HAP-1 (cell line): ENCODE data around the gene CEP112.
A peak's percentile ranks its signal among the peaks of the same experiment; 100 is the strongest.
"Not testable (repeated sequence)": the region's sequence is repeated elsewhere in the genome, so short reads cannot be mapped to it uniquely, and the experiment has no call there.

Source experiments
- DNase-seq, 2 experiments: peaks; one replicate each; pipeline ENCODE4 v3.0.0-alpha.2; 2016 to 2020; ENCODE audit warnings: low spot score in 2 of 2
- H3K27me3 ChIP-seq: fragments of 250-450 bp; sonication (Bioruptor Pico); 2 replicates; pipeline ENCODE4 v1.5.1; 2020; ENCODE audit warnings: low read depth, mild to moderate bottlenecking, moderate library complexity
- H3K36me3 ChIP-seq: fragments of 250-450 bp; sonication (Bioruptor Pico); replicated peaks from 2 replicates; pipeline ENCODE4 v1.5.1; 2020; ENCODE audit warnings: mild to moderate bottlenecking
- H3K4me1 ChIP-seq: fragments of 250-450 bp; sonication (Bioruptor Pico); 2 replicates; pipeline ENCODE4 v1.5.1; 2020; ENCODE audit warnings: mild to moderate bottlenecking
- H3K4me3 ChIP-seq: fragments of 250-450 bp; sonication (Bioruptor Pico); 2 replicates; pipeline ENCODE4 v1.5.1; 2020; ENCODE audit warnings: mild to moderate bottlenecking, moderate library complexity
- H3K9me3 ChIP-seq: fragments of 250-450 bp; sonication (Bioruptor Pico); 2 replicates; pipeline ENCODE4 v1.5.1; 2020; ENCODE audit warnings: mild to moderate bottlenecking, moderate library complexity
- in situ Hi-C: fragments of 300-500 bp; cut with MboI; formaldehyde crosslinking; loops from 3 replicates; pipeline ENCODE4 v1.14.3; 2020; ENCODE audit warnings: low sequenced_read_pairs, inconsistent platforms, mixed read lengths

Gene CEP112

DNA sequence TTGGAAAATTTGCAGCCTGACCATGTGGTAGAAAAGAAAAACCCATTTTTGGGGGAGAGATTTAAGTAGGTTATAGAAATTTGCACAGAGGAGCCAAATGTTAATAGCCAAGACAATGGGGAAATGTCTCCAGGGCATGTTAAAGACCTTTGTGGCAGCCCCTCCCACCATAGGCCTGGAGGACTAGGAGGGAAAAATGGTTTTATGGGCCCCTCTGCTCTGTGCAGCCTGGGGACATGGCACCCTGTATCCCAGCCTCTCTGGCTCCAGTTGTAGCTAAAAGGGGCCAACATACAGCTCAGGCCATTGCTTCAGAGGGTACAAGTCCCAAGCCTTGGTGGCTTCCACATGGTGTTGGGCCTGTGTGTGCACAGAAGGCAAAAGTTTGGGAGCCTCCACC, 384.6 kb downstream of the CEP112 start:
- H3K4me3 ChIP-seq, result no peak overlapping the region
- H3K9me3 ChIP-seq, result peaks cover 2% of the 10 kb centered on the region; the same call in 1 of the 2 replicates
- no peaks in the 10 kb centered on the region for H3K4me1 ChIP-seq
- in situ Hi-C loops, result no loop called here
- H3K36me3 ChIP-seq, result no peaks in the 10 kb centered on the region
- no peaks in the 10 kb centered on the region for H3K27me3 ChIP-seq
- DNase-seq, result no peak

DNA sequence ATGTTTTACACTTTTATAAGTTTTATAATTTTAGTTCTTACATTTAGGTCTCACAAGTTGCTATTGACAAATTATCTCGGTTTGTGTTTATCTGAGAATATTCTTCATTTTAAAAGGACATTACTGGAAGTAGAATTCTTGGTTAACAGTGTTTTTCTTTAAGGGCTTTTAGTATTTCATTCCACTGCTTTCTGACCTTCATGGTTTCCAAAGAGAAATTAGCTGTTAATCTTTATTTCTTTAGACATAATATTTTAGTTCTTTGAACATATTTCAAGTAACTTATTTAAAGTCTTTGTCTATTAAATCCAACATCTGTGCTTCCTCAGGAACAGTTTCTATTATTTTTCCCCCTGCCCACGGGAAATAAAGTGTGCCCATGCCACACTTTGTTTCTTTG, 390.4 kb downstream of the CEP112 start:
- H3K9me3 ChIP-seq, result no peaks in the 10 kb centered on the region
- no peak overlapping the region for H3K4me3 ChIP-seq
- H3K36me3 ChIP-seq, result no peaks in the 10 kb centered on the region
- no peaks in the 10 kb centered on the region for H3K4me1 ChIP-seq
- in situ Hi-C loops, result no loop called here
- H3K27me3 ChIP-seq, result no peaks in the 10 kb centered on the region
- no peak for DNase-seq

DNA sequence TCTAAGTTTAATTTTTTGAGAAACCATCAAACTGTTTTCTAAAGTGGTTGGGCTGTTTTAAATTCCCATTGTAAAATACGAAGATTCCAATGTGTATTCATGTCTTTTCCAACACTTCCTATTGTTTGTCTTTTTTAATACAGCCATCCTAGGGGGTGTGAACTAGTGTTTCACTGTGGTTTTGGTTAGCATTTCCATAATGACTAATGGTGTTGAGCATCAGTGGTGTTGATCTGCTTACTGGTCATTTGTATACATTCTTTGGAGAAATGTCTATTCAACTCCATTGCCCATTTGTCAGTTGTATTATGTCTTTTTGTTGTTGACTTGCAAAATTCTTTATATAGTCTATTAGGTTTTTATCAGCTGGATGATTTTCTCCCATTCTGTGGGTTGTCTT, 391.3 kb downstream of the CEP112 start:
- H3K36me3 ChIP-seq, result no peaks in the 10 kb centered on the region
- H3K4me1 ChIP-seq, result no peaks in the 10 kb centered on the region
- no peak for DNase-seq
- H3K4me3 ChIP-seq, result no peak overlapping the region
- in situ Hi-C loops, result no loop called here
- no peaks in the 10 kb centered on the region for H3K27me3 ChIP-seq
- H3K9me3 ChIP-seq, result no peaks in the 10 kb centered on the region

DNA sequence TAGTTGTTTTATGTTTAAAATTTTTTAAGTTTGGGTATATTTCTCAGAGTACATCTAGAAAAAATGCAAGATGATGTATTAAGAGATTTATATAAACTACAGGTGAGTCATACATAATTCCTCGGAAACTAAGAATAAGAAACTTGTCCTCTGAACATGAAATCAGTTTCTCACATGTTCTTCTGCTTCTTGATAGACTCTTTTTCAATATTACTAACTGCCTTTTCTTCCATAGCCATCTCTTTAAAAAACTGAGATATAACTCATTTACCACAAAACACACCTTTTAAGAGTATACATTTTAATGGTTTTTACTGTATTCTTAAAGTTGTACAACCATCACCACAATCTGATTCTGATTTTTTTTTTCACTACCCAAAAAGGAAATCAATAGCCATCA, 392.1 kb downstream of the CEP112 start:
- DNase-seq, result no peak
- H3K4me1 ChIP-seq, result no peaks in the 10 kb centered on the region
- no peaks in the 10 kb centered on the region for H3K27me3 ChIP-seq
- in situ Hi-C loops, result no loop called here
- no peaks in the 10 kb centered on the region for H3K9me3 ChIP-seq
- no peaks in the 10 kb centered on the region for H3K36me3 ChIP-seq
- H3K4me3 ChIP-seq, result no peak overlapping the region

DNA sequence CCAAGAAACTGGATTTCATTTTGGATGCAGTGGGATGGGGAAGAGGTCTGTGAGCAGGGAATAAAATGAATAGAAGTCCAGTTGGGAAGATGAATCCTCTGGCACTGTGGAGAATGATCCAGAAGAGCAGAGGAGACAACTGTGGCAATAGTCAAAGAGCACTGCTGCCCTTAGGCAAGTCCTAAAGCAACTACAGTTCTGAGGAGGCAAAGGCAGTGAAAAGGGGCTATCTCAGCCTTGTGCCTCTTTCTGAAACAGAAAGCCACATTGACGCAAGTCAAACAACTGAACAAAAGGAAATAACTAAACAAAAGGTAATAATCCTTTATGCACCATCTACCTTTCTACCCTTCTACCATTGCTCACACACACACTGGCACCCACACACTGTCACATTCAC, 392.5 kb downstream of the CEP112 start:
- H3K36me3 ChIP-seq, result no peaks in the 10 kb centered on the region
- no peak overlapping the region for H3K4me3 ChIP-seq
- H3K4me1 ChIP-seq, result no peaks in the 10 kb centered on the region
- no peaks in the 10 kb centered on the region for H3K9me3 ChIP-seq
- in situ Hi-C loops, result no loop called here
- no peaks in the 10 kb centered on the region for H3K27me3 ChIP-seq
- DNase-seq, result no peak

DNA sequence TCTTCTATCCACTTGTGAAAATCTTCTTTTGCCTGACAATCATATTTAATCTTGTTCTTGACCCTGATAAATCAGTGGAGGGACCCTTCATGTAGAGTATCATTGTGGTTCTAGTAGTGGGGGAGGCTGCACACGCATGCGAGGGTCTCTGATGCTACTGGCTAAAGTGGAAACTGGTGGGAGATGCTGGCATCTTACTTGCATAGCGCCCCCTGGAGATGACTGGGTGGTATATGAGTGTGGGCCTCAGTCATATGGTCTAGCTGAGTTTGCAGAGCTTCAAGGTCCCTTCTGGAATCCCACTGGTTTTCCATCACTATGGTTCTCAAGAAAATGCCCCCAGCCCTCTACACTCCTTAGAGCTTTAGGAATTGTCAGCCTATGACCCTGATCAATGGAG, 394.1 kb downstream of the CEP112 start:
- no peaks in the 10 kb centered on the region for H3K4me1 ChIP-seq
- no peaks in the 10 kb centered on the region for H3K27me3 ChIP-seq
- in situ Hi-C loops, result no loop called here
- H3K9me3 ChIP-seq, result no peaks in the 10 kb centered on the region
- peak in 1 of 2 experiments; percentile 50 for DNase-seq
- H3K36me3 ChIP-seq, result no peaks in the 10 kb centered on the region
- H3K4me3 ChIP-seq, result no peak overlapping the region

DNA sequence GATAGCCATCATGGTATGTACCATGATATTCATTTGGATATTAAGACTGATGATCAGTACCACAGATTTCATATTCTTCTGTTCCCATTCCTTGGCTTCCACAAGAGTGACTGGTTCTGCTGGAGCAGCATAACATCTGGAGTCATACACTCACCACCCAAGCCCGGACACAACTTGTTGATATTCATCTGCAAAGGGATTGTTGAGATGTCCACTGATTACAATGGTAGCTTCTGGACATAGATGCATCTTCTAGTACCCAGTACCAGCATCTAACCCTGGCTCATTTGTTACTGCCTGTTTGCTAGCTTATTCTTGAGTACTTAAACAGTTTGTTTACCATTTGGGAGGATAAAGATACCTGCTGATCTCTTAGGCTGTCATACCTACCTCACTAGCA, 394.8 kb downstream of the CEP112 start:
- in situ Hi-C loops, result no loop called here
- Histone ChIP-seq H3K27me3 (no peaks in the 10 kb centered on the region), H3K9me3 (no peaks in the 10 kb centered on the region), H3K4me1 (no peaks in the 10 kb centered on the region), H3K36me3 (no peaks in the 10 kb centered on the region), H3K4me3 (no peak overlapping the region)
- no peak for DNase-seq

DNA sequence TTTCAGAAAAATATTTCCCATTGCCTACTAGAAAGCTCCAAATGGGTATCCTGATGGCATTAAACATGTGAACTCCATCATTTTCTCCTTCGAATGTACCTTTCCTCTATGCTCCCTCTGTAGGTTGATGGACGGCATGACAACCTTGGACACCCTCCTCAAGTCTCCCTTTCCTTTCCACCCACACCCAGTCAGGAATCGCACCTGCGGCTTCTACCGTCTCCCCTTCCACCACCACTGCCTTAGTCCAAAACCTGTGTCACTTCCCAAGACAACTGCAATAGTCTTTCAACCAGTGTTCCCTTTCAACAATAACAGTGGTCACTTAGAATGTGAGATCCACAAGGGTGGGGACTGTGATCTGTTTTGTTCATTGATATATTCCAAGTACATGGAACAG, 397.4 kb downstream of the CEP112 start:
- no peak overlapping the region for H3K4me3 ChIP-seq
- in situ Hi-C loops, result no loop called here
- H3K4me1 ChIP-seq, result no peaks in the 10 kb centered on the region
- peak; percentile 23 to 35 for DNase-seq
- no peaks in the 10 kb centered on the region for H3K27me3 ChIP-seq
- H3K9me3 ChIP-seq, result no peaks in the 10 kb centered on the region
- H3K36me3 ChIP-seq, result no peaks in the 10 kb centered on the region

DNA sequence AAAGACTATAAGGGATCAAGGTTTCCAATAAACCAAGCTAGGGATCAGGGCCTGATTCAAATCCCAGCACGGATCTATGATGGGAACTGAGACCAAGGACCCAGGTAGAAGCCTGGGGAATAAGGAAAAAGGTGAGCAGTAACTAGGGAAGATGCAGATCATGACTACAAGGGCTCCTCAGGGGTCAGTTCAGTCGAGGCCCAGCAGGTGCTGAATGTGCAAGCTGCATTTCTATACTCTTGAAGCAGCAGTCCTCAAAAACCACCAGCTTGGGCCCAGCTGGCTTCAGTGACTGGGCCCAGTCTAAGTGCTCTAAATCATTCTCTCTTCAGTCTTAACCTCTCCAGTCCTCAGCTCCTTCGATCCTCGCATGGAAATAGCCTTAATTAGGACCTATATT, 401.7 kb downstream of the CEP112 start:
- in situ Hi-C loops, result no loop called here
- H3K27me3 ChIP-seq, result no peaks in the 10 kb centered on the region
- DNase-seq, result no peak
- no peaks in the 10 kb centered on the region for H3K4me1 ChIP-seq
- H3K36me3 ChIP-seq, result no peaks in the 10 kb centered on the region
- no peaks in the 10 kb centered on the region for H3K9me3 ChIP-seq
- H3K4me3 ChIP-seq, result no peak overlapping the region

DNA sequence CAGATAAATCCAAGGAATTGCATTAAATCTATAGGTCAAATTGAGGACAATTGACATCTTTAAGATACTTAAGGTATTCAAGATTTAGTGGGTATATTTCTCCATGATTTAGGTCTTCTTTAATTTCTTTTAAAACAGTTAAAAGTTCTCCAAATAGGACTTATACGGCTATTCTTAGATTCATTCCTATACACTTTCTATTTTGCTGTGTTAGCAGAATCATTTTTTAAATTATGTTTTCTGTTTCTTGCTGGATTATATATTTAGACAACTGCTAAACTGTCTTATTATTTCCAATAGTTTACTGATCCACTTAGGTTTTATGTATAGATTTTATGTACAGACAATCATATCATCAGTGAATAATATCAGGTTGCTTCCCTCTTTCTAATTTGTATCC, 404.4 kb downstream of the CEP112 start:
- no peaks in the 10 kb centered on the region for H3K4me1 ChIP-seq
- in situ Hi-C loops, result no loop called here
- H3K36me3 ChIP-seq, result no peaks in the 10 kb centered on the region

DNA sequence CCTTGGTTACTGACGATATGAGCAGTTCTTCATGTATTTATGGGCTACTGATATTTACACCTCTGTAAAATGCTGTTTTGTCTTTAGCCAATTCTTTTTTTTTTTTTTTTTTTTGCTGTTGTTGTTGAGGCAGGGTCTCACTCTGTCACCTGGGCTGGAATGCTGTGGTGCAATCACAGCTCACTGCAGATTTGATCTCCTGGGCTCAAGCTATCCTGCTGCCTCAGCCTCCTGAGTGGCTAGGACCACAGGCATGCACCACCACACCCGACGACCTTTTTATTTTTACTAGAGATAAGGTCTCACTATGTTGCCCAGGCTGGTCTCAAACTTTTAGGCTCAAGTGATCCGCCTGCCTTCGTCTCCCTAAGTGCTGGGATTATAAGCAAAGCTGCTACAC, 405.5 kb downstream of the CEP112 start:
- no peaks in the 10 kb centered on the region for H3K9me3 ChIP-seq
- DNase-seq, result no peak

More for the DNA sequence above, 404.4 kb downstream of the CEP112 start:
- Histone ChIP-seq H3K9me3 (no peaks in the 10 kb centered on the region), H3K27me3 (no peaks in the 10 kb centered on the region), H3K4me3 (no peak overlapping the region)
- no peak for DNase-seq

DNA sequence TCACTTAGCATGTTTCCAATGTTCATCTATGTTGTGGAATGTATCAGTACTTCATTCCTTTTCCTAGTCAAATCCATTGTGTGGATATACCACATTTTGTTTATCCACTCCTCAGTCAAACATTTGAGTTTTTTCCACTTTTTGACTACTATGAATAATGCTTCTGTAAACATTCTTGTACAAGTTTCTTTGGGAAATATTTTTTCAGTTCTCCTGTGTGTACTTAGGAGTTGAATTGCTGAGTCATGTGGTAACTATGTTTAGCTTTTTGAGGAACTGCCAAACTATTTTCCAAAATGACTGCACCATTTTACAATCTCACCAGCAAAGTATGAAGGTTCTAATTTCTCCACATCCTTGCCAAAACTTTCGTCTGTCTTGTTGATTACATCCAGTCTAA, 406.8 kb downstream of the CEP112 start:
- Histone ChIP-seq H3K4me1 (no peaks in the 10 kb centered on the region), H3K36me3 (no peaks in the 10 kb centered on the region), H3K27me3 (no peaks in the 10 kb centered on the region), H3K4me3 (no peak overlapping the region), H3K9me3 (no peaks in the 10 kb centered on the region)
- no peak for DNase-seq
- in situ Hi-C loops, result no loop called here

More for the DNA sequence above, 405.5 kb downstream of the CEP112 start:
- Histone ChIP-seq H3K27me3 (no peaks in the 10 kb centered on the region), H3K4me3 (no peak overlapping the region), H3K36me3 (no peaks in the 10 kb centered on the region), H3K4me1 (no peaks in the 10 kb centered on the region)
- in situ Hi-C loops, result no loop called here

DNA sequence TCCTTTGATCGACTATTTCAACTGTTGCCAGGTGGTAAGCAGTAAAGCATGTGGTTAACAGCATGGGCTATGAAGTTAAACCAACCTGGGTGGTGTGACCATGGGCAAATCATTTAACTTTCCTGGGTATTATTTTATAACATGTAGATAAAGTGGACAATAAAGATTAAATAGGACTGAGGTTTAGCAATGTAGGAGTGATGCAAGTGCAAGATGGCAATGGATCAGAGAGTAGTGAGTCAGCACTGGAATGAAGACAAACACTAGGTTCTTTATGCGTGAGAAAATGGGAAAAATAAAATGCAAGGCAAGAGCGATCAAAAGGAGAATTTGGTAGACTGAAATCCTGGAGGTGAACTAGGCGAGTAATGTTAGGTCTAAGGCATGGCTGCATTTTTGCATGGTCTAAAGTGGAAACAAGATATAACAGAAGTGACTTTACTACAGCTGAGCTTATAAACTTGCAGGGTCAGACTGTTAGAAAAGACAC, 408.0 kb downstream of the CEP112 start:
- Histone ChIP-seq H3K9me3 (no peaks in the 10 kb centered on the region), H3K27me3 (no peaks in the 10 kb centered on the region), H3K4me3 (no peak overlapping the region), H3K4me1 (no peaks in the 10 kb centered on the region), H3K36me3 (no peaks in the 10 kb centered on the region)
- no peak for DNase-seq
- in situ Hi-C loops, result no loop called here

DNA sequence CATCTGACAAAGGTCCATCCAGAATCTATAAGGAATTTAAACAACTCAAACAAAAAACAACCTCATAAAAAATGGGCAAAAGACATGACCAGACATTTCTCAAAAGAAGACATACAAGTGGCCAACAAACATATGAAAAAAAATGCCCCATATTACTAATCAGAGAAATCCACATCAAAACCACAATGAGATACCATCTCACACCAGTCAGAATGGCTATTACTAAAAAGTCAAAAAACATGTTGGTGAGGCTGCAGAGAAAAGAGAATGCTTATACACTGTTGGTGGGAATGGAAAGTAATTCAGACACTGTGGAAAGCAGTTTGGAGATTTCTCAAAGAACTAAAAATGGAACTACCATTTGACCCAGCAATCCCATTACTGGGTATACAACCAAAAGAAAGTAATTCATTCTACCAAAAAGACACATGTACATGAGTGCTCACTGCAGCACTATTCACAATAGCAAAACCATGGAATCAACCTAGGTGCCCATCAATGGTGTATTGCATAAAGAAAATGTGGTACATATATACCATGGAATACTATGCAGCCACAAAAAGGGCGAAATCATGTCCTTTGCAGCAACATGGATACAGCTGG, 409.7 kb downstream of the CEP112 start:
- H3K9me3 ChIP-seq, H3K4me3 ChIP-seq, in situ Hi-C loops, H3K27me3 ChIP-seq, H3K4me1 ChIP-seq, H3K36me3 ChIP-seq, DNase-seq: not testable (repeated sequence)

DNA sequence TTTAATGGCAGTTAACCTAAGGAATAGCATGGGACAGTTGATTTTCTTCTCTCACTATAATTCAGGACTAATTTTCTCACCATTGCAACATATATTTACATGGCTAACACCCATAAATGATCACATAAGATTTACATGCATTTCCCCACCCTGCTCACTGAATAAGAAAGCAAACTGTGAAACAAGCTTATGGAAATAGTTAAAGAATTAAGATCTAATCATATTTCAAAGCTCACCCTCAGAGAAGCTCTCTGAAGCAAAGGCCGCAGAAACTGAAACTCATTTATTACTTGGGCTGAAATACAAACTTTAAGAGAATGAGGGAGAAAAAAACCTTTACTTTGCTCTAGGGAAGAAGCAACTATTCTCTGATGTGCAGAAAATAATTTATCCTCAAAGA, 411.8 kb downstream of the CEP112 start:
- H3K4me1 ChIP-seq, result no peaks in the 10 kb centered on the region
- H3K27me3 ChIP-seq, result no peaks in the 10 kb centered on the region
- no peak overlapping the region for H3K4me3 ChIP-seq
- H3K9me3 ChIP-seq, result no peaks in the 10 kb centered on the region
- no peak for DNase-seq
- in situ Hi-C loops, result no loop called here
- no peaks in the 10 kb centered on the region for H3K36me3 ChIP-seq
